HEK293 (cell line): ENCODE measurements around the gene IER2.

Experiments
- CTCF ChIP-seq: fragments of 450-650 bp; formaldehyde crosslinking; IDR thresholded peaks from 2 replicates; pipeline ENCODE4 v1.5.1; 2016; ENCODE audit warnings: missing biosample characterization, missing genetic modification characterization
- REST ChIP-seq: fragments of 450-650 bp; formaldehyde crosslinking; IDR thresholded peaks from 2 replicates; pipeline ENCODE4 v1.5.1; 2016; ENCODE audit warnings: missing biosample characterization, missing genetic modification characterization
- SETDB1 ChIP-seq: IDR thresholded peaks from one replicate; pipeline ENCODE4 v1.6.1; 2017; ENCODE audit warnings: mild to moderate bottlenecking, low read length, moderate library complexity, mixed read lengths; ENCODE audit not compliant: insufficient read length
- SP7 ChIP-seq: fragments of 450-650 bp; formaldehyde crosslinking; IDR thresholded peaks from 2 replicates; pipeline ENCODE4 v1.5.1; 2016; ENCODE audit warnings: missing biosample characterization, missing genetic modification characterization
- ZNF211 ChIP-seq: fragments of 450-650 bp; formaldehyde crosslinking; IDR thresholded peaks from 2 replicates; pipeline ENCODE4 v1.5.1; 2016; ENCODE audit warnings: low read depth, missing biosample characterization, missing genetic modification characterization
- ZNF248 ChIP-seq: fragments of 450-650 bp; formaldehyde crosslinking; IDR thresholded peaks from 2 replicates; pipeline ENCODE4 v1.5.1; 2017; ENCODE audit warnings: missing biosample characterization, missing genetic modification characterization
- ZNF274 ChIP-seq, 2 experiments: fragments of 200-500 bp in 1 of 2; fragments of 450-650 bp in 1 of 2; sonication (Bioruptor generic) in 1 of 2; formaldehyde crosslinking in 1 of 2; IDR thresholded peaks; 2 replicates each; pipeline versions ENCODE4 v1.5.1 to v1.6.1; 2014 to 2016; ENCODE audit warnings: borderline replicate concordance in 1 of 2, inconsistent platforms in 1 of 2, low read length in 1 of 2, missing biosample characterization in 1 of 2, missing genetic modification characterization in 1 of 2
- ZNF391 ChIP-seq: fragments of 450-650 bp; formaldehyde crosslinking; IDR thresholded peaks from 2 replicates; pipeline ENCODE4 v1.5.1; 2016; ENCODE audit warnings: low read depth, missing biosample characterization, missing genetic modification characterization, borderline replicate concordance
- ZNF510 ChIP-seq: fragments of 450-650 bp; formaldehyde crosslinking; IDR thresholded peaks from 2 replicates; pipeline ENCODE4 v1.5.1; 2018; ENCODE audit warnings: mild to moderate bottlenecking, missing genetic modification characterization, missing biosample characterization; ENCODE audit not compliant: insufficient replicate concordance

- TF ChIP-seq ZNF211 (tag by site-specific recombination), result no peak
- no peak for TF ChIP-seq CTCF (tag by site-specific recombination)
- TF ChIP-seq ZNF510 (tag by site-specific recombination), result no peak
- TF ChIP-seq SP7 (tag by site-specific recombination), result no peak
- TF ChIP-seq REST, result no peak
- TF ChIP-seq SETDB1, result no peak
- no peak for TF ChIP-seq ZNF391 (tag by site-specific recombination)
- TF ChIP-seq ZNF274 (IDR thresholded peaks at IDR 0.05; ENCODE audit: low read length), result no peak
- TF ChIP-seq ZNF274 (tag by site-specific recombination; IDR thresholded peaks at IDR 0.05; ENCODE audit: borderline replicate concordance), result no peak
- TF ChIP-seq ZNF248 (tag by site-specific recombination), result no peak
Measured at GRCh38 chr19:13121551-13122274, 28.5 kb upstream of the IER2 start.
